ENCODE results near the gene ZNF564. TPM values are rescaled to one million over a fixed set of nuclear protein-coding genes. Genes with fewer than 3 reads are reported as not detected.
A peak's percentile ranks its signal among the peaks of the same experiment; 100 is the strongest.

The ZNF564 gene
- 10 to 100 TPM; 13.9 to 22.5 (median 21.2) TPM for total RNA-seq
- long read RNA-seq, donor 1, transcript ZNF564-201 (4 exons, 2,935 nt) = major isoform, 14 of 19 reads
- long read RNA-seq, donor 1, partial matches to known transcripts = 1 of 19 reads
- long read RNA-seq, donor 1, other reads (novel, unspliced or antisense) = 1 of 19 reads
- long read RNA-seq, donor 2, transcript ZNF564-201 (4 exons, 2,935 nt) = major isoform, 12 of 13 reads
- long read RNA-seq, donor 2, partial matches to known transcripts = 1 of 13 reads
- long read RNA-seq, donor 2, other reads (novel, unspliced or antisense) = 0 of 13 reads

DNA sequence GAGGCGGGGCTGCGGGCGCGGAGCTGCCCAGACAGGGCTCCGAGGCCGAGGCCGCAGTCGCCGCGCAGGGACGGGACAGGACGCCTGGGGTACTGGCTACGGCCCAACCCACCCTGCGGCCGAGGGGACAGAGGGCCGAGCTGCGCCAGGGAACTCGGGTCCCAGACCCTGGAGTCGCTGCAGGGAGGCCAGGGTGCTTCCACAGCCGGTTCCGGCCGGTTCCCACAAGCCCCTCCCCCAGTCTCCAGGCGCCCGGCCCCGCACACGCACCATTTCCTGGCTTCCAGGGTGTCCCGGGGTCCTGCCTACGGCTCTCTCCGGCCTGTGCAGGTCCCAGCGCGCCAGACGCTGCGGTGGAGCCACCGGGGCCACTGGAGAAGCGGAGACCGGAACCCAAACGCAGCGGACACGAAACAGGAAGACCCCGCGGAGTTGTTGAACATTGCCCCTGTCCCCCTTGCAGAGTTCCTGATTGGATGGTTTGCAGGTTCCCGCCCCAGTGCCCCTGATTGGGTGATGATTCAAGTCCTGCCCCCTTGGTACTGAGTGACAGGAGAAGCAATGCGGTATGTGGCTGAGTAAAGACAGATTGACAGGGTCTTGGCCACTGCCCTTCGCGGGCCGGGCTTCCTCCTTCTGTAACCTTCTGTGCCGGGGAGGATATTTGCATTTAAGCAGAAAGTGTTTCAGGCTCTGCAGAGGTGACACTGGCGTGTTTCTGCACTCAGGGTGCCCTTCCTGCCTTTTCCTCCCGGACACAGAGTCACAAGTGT is at the start of gene ZNF564:
TSS of gene ZNF564 (minus strand) at position 423 of the 773 bp plus-strand sequence. CDS start at position 273, 150 bp downstream.
- TF ChIP-seq, protein P1, sequence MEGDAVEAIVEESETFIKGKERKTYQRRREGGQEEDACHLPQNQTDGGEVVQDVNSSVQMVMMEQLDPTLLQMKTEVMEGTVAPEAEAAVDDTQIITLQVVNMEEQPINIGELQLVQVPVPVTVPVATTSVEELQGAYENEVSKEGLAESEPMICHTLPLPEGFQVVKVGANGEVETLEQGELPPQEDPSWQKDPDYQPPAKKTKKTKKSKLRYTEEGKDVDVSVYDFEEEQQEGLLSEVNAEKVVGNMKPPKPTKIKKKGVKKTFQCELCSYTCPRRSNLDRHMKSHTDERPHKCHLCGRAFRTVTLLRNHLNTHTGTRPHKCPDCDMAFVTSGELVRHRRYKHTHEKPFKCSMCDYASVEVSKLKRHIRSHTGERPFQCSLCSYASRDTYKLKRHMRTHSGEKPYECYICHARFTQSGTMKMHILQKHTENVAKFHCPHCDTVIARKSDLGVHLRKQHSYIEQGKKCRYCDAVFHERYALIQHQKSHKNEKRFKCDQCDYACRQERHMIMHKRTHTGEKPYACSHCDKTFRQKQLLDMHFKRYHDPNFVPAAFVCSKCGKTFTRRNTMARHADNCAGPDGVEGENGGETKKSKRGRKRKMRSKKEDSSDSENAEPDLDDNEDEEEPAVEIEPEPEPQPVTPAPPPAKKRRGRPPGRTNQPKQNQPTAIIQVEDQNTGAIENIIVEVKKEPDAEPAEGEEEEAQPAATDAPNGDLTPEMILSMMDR (IDR thresholded peaks at IDR 0.05) = no peak
- ATAC-seq (peak; percentile 96), DNase-seq (peak; percentile 92 to 97 (median 96))
- Histone ChIP-seq H3K36me3 (ENCODE audit: low read depth) (no peaks in the 10 kb centered on the region), H3K4me1 (ENCODE audit: low read depth) (peaks cover 12% of the 10 kb centered on the region), H3K9me3 (no peaks in the 10 kb centered on the region), H3K4me3 (peak within 1 kb of the TSS; percentile 96)
- intact Hi-C loops (cut with DNase I, micrococcal nuclease) = no loop called here

DNA sequence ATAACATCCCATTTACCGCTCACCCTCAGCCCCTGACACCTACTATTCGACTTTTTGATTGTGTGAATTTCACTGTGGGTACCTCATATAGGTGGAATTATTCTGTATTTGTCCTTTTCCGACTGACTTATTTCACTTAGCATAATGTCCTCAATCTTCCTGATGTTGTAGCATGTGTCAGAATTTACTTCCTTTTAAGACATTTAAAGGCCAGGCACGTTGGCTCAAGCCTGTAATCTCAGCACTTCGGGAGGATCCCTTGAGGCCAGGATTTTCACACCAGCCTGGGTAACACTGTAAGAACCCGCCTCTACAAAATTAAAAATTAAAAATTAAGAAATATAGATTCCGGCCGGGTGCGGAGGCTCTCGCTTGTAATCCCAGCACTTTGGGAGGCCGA is 46.3 kb upstream of the ZNF564 start:
- ATAC-seq (no peak), DNase-seq (no peak)
- Histone ChIP-seq H3K36me3 (ENCODE audit: low read depth) (no peaks in the 10 kb centered on the region), H3K4me3 (no peak overlapping the region), H3K9me3 (no peaks in the 10 kb centered on the region), H3K4me1 (ENCODE audit: low read depth) (no peaks in the 10 kb centered on the region)
- TF ChIP-seq, protein P1 (IDR thresholded peaks at IDR 0.05) = no peak
- intact Hi-C loops (cut with DNase I, micrococcal nuclease) = no loop called here

DNA sequence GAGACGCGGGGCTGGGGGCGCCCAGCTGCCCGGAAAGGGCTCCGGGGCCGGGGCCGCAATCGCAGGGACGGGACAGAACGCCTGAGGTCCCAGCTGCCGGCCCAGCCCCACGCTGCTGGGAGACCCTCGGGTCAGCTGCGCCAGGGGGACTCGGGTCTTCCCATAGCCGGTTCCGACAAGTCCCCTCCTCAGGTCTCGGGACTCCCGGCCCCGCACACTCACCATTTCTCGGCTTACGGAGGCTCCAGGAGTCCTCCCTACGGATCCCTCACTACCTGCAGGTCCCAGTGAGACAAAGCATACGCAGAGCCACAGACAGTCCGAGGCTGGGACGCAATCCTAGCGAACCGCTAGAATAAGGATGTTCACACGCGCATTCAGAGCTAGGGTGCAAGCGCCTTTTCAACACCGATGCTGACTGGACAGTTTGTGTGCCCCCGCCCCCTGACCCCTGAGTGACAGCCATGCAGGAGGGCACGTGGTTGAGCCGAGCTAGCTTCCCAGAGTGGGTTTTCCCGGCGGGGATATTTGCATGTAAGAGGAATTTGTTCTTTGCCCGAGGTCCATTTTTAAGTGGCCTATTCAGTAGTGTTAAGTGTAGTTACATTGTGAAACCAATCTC is 45.8 kb upstream of the ZNF564 start:
- H3K9me3 ChIP-seq = no peaks in the 10 kb centered on the region
- no peak for ATAC-seq
- H3K36me3 ChIP-seq (ENCODE audit: low read depth) = no peaks in the 10 kb centered on the region
- intact Hi-C loops (cut with DNase I, micrococcal nuclease) = no loop called here
- no peak for DNase-seq
- H3K4me1 ChIP-seq (ENCODE audit: low read depth) = no peaks in the 10 kb centered on the region
- TF ChIP-seq, protein P1 (IDR thresholded peaks at IDR 0.05) = no peak
- no peak overlapping the region for H3K4me3 ChIP-seq

DNA sequence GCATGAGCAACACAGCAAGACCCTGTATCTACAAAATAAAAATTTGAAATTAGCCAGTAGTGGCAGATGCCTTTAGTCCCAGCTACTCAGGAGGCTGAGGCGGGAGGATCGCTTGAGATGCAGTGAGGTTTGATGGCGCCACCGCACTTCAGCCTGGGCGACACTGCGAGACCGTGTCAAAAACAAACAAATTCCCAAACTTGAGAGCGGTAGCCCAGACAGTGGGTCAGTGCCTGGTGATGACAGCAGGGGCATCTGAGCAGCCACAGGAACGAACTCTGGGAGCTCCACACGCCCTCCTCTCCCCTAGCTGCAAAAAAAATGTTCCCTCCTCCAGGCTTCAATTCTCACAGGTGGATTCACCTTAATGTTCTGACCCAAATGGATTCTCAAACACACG is 45.2 kb upstream of the ZNF564 start:
- intact Hi-C loops (cut with DNase I, micrococcal nuclease) = no loop called here
- Histone ChIP-seq H3K4me3 (no peak overlapping the region), H3K9me3 (no peaks in the 10 kb centered on the region), H3K4me1 (ENCODE audit: low read depth) (no peaks in the 10 kb centered on the region), H3K36me3 (ENCODE audit: low read depth) (no peaks in the 10 kb centered on the region)
- ATAC-seq = no peak
- no peak for DNase-seq
- TF ChIP-seq, protein P1 (IDR thresholded peaks at IDR 0.05) = no peak

DNA sequence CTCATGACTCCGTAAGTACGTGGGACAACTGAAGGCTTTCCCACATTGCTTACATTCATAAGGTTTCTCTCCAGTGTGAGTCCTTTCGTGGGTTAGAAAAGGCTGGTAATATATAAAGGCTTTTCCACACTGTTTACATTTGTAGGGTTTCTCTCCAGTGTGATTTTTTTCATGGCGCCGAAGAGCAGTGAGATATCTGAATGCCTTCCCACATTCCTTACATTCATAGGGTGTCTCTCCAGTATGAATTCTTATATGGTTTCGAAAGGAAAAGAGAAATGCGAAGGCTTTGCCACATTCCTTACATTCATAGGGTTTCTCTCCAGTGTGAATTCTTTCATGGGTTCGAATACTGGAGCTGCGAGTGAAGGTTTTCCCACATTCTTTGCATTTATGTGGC is 29.8 kb upstream of the ZNF564 start:
- TF ChIP-seq, protein P1 (IDR thresholded peaks at IDR 0.05) = no peak
- H3K36me3 ChIP-seq (ENCODE audit: low read depth) = peaks cover 22% of the 10 kb centered on the region
- intact Hi-C loops (cut with DNase I, micrococcal nuclease) = no loop called here
- no peak overlapping the region for H3K4me3 ChIP-seq
- peaks cover 32% of the 10 kb centered on the region for H3K9me3 ChIP-seq
- ATAC-seq = no peak
- DNase-seq = no peak
- H3K4me1 ChIP-seq (ENCODE audit: low read depth) = no peaks in the 10 kb centered on the region
